PC-9 (cell line): ENCODE results near the gene ZFPL1. TPM values are rescaled to one million over a fixed set of nuclear protein-coding genes. Genes with fewer than 3 reads are reported as not detected.

Source experiments
- BruUV-seq: library from RNA; stranded (reverse); fragments of 400-500 nt; replicated peaks from 2 replicates; lab custom pipeline; 2021; lab: Mats Ljungman, UMichigan
- CTCF ChIA-PET: fragments of 300-600 bp; sonication (Branson Sonifier 250); formaldehyde crosslinking; loops from one replicate; lab custom pipeline; 2022; ENCODE audit warnings: antibody characterized with exemption; lab: Charles Lee
- POLR2A ChIA-PET: fragments of 300-600 bp; sonication (Branson Sonifier 250); formaldehyde crosslinking; loops from one replicate; lab custom pipeline; 2022; ENCODE audit warnings: antibody characterized with exemption; ENCODE audit not compliant: unreplicated experiment; lab: Charles Lee
- DNase-seq, 2 experiments: peaks; one replicate each; pipeline versions ENCODE4 v3.0.0 to v3.0.0-alpha.2; 2015 to 2022; ENCODE audit warnings: mixed read lengths in 1 of 2
- H2AFZ ChIP-seq: fragments of 200-600 bp; sonication (generic); 2 replicates; pipeline ENCODE4 v1.8.1; 2017; ENCODE audit warnings: antibody characterized with exemption
- H3F3A ChIP-seq: fragments of 200-600 bp; sonication (generic); 2 replicates; pipeline ENCODE4 v1.8.1; 2017; ENCODE audit warnings: antibody characterized with exemption, mild to moderate bottlenecking, low read depth; ENCODE audit not compliant: insufficient read depth
- H3K27ac ChIP-seq: fragments of 200-600 bp; sonication (generic); 2 replicates; pipeline ENCODE4 v1.6.1; 2016; ENCODE audit warnings: mixed run types
- H3K27me3 ChIP-seq: fragments of 200-600 bp; sonication (generic); 2 replicates; pipeline ENCODE4 v1.6.1; 2016; ENCODE audit warnings: low read depth, mixed run types; ENCODE audit not compliant: insufficient read depth
- H3K36me3 ChIP-seq: fragments of 200-600 bp; sonication (generic); 2 replicates; pipeline ENCODE4 v1.6.1; 2016; ENCODE audit warnings: low read depth, mixed run types
- H3K4me1 ChIP-seq: fragments of 200-600 bp; sonication (generic); replicated peaks from 2 replicates; pipeline ENCODE4 v1.6.1; 2016; ENCODE audit warnings: mixed run types; ENCODE audit not compliant: insufficient read depth
- H3K4me2 ChIP-seq: fragments of 200-600 bp; sonication (generic); 2 replicates; pipeline ENCODE4 v1.6.1; 2017; ENCODE audit warnings: mixed run types
- H3K4me3 ChIP-seq: fragments of 200-600 bp; sonication (generic); 2 replicates; pipeline ENCODE4 v1.6.1; 2016; ENCODE audit warnings: mixed run types
- H3K79me2 ChIP-seq: fragments of 200-600 bp; sonication (generic); 2 replicates; pipeline ENCODE4 v1.6.1; 2017; ENCODE audit warnings: low read depth, mixed run types
- H3K9me2 ChIP-seq: fragments of 200-600 bp; sonication (generic); 2 replicates; pipeline ENCODE4 v1.8.1; 2017; ENCODE audit warnings: mild to moderate bottlenecking; ENCODE audit not compliant: insufficient read depth
- H3K9me3 ChIP-seq: fragments of 200-600 bp; sonication (generic); 2 replicates; pipeline ENCODE4 v1.8.1; 2016; ENCODE audit warnings: low read depth; ENCODE audit not compliant: insufficient read depth
- H4K20me1 ChIP-seq: fragments of 200-600 bp; sonication (generic); 2 replicates; pipeline ENCODE4 v1.8.1; 2017; ENCODE audit not compliant: insufficient read depth
- CTCF ChIP-seq: fragments of 200-600 bp; sonication (generic); conservative IDR thresholded peaks from 2 replicates; pipeline ENCODE4 v1.6.1; 2017; ENCODE audit warnings: mixed run types, antibody characterized with exemption, mild to moderate bottlenecking, moderate library complexity
- EZH2 ChIP-seq: fragments of 200-600 bp; sonication (generic); IDR thresholded peaks from 2 replicates; pipeline ENCODE4 v1.8.0; 2017; ENCODE audit warnings: antibody characterized with exemption, low read depth
- intact Hi-C: fragments of 100-400 bp; cut with micrococcal nuclease; formaldehyde crosslinking; loops from one replicate; pipeline ENCODE4 v1.10.0; 2022; ENCODE audit not compliant: unreplicated experiment
- total RNA-seq: library from RNA; stranded (reverse); gene quantifications from 2 replicates; pipeline ENCODE4 v1.2.3, GENCODE V29; 2021

ZFPL1 gene
- total RNA-seq, 1 experiment from 2014 or later, result 68.2 TPM

- Histone ChIP-seq H3F3A (peaks cover 74% of the 10 kb centered on the region), H3K79me2 (peaks cover 37% of the 10 kb centered on the region), H3K4me3 (no peak overlapping the region), H3K4me1 (peaks cover 19% of the 10 kb centered on the region), H3K27ac (no peak overlapping the region), H3K36me3 (peaks cover 60% of the 10 kb centered on the region), H3K9me3 (no peaks in the 10 kb centered on the region), H3K4me2 (no peak overlapping the region), H2AFZ (no peak overlapping the region), H4K20me1 (peaks cover 34% of the 10 kb centered on the region), H3K9me2 (no peaks in the 10 kb centered on the region), H3K27me3 (no peaks in the 10 kb centered on the region)
- ChIA-PET POLR2A (interaction anchor here (0.6 to 0.9 kb wide), 3 partner anchors 16 to 165 kb away, joined by 3 to 6 read pairs (median 3); no protein-coding TSS in a partner anchor), CTCF (no interaction called here)
- TF ChIP-seq EZH2 (no peak), CTCF (no peak)
- DNase-seq, result no peak
- no TSS peak for BruUV-seq
- intact Hi-C loops, result no loop called here
Observed at GRCh38 chr11:65127473-65128181, 43.6 kb downstream of the ZFPL1 start.

GRCh38 chr11:65128182-65129145 lies 44.4 kb downstream of the ZFPL1 start:
- BruUV-seq, result no TSS peak
- H3K9me2 ChIP-seq, result no peaks in the 10 kb centered on the region
- H3K9me3 ChIP-seq, result no peaks in the 10 kb centered on the region
- H3K27ac ChIP-seq, result no peak overlapping the region
- DNase-seq, result no peak
- H3F3A ChIP-seq, result peaks cover 69% of the 10 kb centered on the region; the same call in 1 of the 2 replicates
- peaks cover 39% of the 10 kb centered on the region for H4K20me1 ChIP-seq
- peaks cover 37% of the 10 kb centered on the region for H3K79me2 ChIP-seq
- H3K36me3 ChIP-seq, result peaks cover 64% of the 10 kb centered on the region
- POLR2A ChIA-PET, result interaction anchor here (0.6 to 0.8 kb wide), 3 partner anchors 134 to 389 kb away, joined by 3 to 11 read pairs (median 3); no protein-coding TSS in a partner anchor
- H3K4me2 ChIP-seq, result no peak overlapping the region
- no peak overlapping the region for H2AFZ ChIP-seq
- H3K27me3 ChIP-seq, result no peaks in the 10 kb centered on the region
- intact Hi-C loops, result no loop called here
- no peak for TF ChIP-seq EZH2
- TF ChIP-seq CTCF, result no peak
- no peak overlapping the region for H3K4me3 ChIP-seq
- peaks cover 18% of the 10 kb centered on the region for H3K4me1 ChIP-seq
- CTCF ChIA-PET, result no interaction called here

- Histone ChIP-seq H3K4me2 (no peak overlapping the region), H3K36me3 (peaks cover 55% of the 10 kb centered on the region), H3K9me2 (no peaks in the 10 kb centered on the region), H3K27ac (no peak overlapping the region), H3K9me3 (no peaks in the 10 kb centered on the region), H3K4me1 (peaks cover 8% of the 10 kb centered on the region), H3K27me3 (no peaks in the 10 kb centered on the region), H4K20me1 (peaks cover 39% of the 10 kb centered on the region), H3K79me2 (peaks cover 31% of the 10 kb centered on the region), H3F3A (peaks cover 65% of the 10 kb centered on the region; the same call in 1 of the 2 replicates), H3K4me3 (no peak overlapping the region), H2AFZ (no peak overlapping the region)
- no TSS peak for BruUV-seq
- POLR2A ChIA-PET, result no interaction called here
- no peak for TF ChIP-seq EZH2
- TF ChIP-seq CTCF, result no peak
- intact Hi-C loops, result no loop called here
- DNase-seq, result no peak
- CTCF ChIA-PET, result no interaction called here
Observed at GRCh38 chr11:65129649-65130441, 45.8 kb downstream of the ZFPL1 start.
